HG02981 (cell line): ENCODE measurements around the gene ZIK1.

ENCODE experiments used
- ATAC-seq: cut with Tn5 transposase; IDR thresholded peaks from one replicate; pipeline ENCODE4 v1.9.1; 2021; ENCODE audit warnings: mild to moderate bottlenecking, moderate library complexity; ENCODE audit not compliant: unreplicated experiment

Gene ZIK1

GRCh38 chr19:57606931-57607330 is 23.0 kb downstream of the ZIK1 start:
- ATAC-seq = no peak

GRCh38 chr19:57611113-57611512 is 27.2 kb downstream of the ZIK1 start:
- ATAC-seq = no peak

GRCh38 chr19:57613941-57614743 is 30.2 kb downstream of the ZIK1 start, which contains the start of gene ZNF134:
Gene ZNF134, plus strand, starts transcription at chr19:57614242. Its CDS starts 5,227 bp downstream, at chr19:57619469.
- ATAC-seq = peak; percentile 96

- ATAC-seq = no peak
These were observed 31.4 kb downstream of the ZIK1 start for GRCh38 chr19:57615346-57615745.

GRCh38 chr19:57620673-57621348 is 36.9 kb downstream of the ZIK1 start:
- ATAC-seq = no peak

GRCh38 chr19:57623091-57623490 is 39.1 kb downstream of the ZIK1 start:
- no peak for ATAC-seq

GRCh38 chr19:57632987-57633831 is 49.3 kb downstream of the ZIK1 start, which contains the start of gene ZNF211:
Gene ZNF211, plus strand, starts transcription at chr19:57633168. Its CDS starts 179 bp downstream, at chr19:57633347.
- peak; percentile 95 for ATAC-seq

GRCh38 chr19:57633832-57634131 is 49.8 kb downstream of the ZIK1 start:
- ATAC-seq = no peak

GRCh38 chr19:57637379-57637778 is 53.4 kb downstream of the ZIK1 start:
- ATAC-seq = no peak

- ATAC-seq = no peak
These were observed 57.8 kb downstream of the ZIK1 start for GRCh38 chr19:57641715-57642234.

- ATAC-seq = no peak
These were observed 58.6 kb downstream of the ZIK1 start for GRCh38 chr19:57642396-57643046.
